AG09309 (cell line): ENCODE results near the gene YLPM1.

ENCODE experiments used
- DNase-seq: peaks from one replicate; pipeline ENCODE4 v3.0.0-alpha.2; 2010; ENCODE audit warnings: low read depth
- H3K4me3 ChIP-seq: 2 replicates; pipeline ENCODE4 v1.5.1; 2011; ENCODE audit warnings: mild to moderate bottlenecking, low read depth, low read length, moderate library complexity; ENCODE audit not compliant: control insufficient read depth
- CTCF ChIP-seq: IDR thresholded peaks from 2 replicates; pipeline ENCODE4 v1.5.1; 2011; ENCODE audit warnings: mild to moderate bottlenecking, low read depth, low read length, inconsistent platforms; ENCODE audit not compliant: insufficient read depth, control insufficient read depth; ENCODE audit errors: missing control alignments

Gene YLPM1

GRCh38 chr14:74762917-74763802, at the start of gene YLPM1:
Gene YLPM1, plus strand, starts transcription at chr14:74763316. Its CDS starts 174 bp downstream, at chr14:74763490.
- DNase-seq, result peak; percentile 94
- TF ChIP-seq CTCF, result peak; percentile 50

GRCh38 chr14:74713395-74713735, 49.8 kb upstream of the YLPM1 start:
- DNase-seq, result no peak
- no peak for TF ChIP-seq CTCF
- peak overlapping the region; percentile 88 for H3K4me3 ChIP-seq

More at GRCh38 chr14:74762917-74763802, at the start of gene YLPM1:
- peak within 1 kb of the TSS; percentile 62 for H3K4me3 ChIP-seq

GRCh38 chr14:74720526-74720925, 42.6 kb upstream of the YLPM1 start:
- TF ChIP-seq CTCF, result no peak
- DNase-seq, result no peak
- no peak overlapping the region for H3K4me3 ChIP-seq

- no peak overlapping the region for H3K4me3 ChIP-seq
- no peak for TF ChIP-seq CTCF
- DNase-seq, result no peak
These were observed 40.0 kb upstream of the YLPM1 start for GRCh38 chr14:74723134-74723533.

- H3K4me3 ChIP-seq, result no peak overlapping the region
- no peak for TF ChIP-seq CTCF
- DNase-seq, result no peak
These were observed 30.7 kb upstream of the YLPM1 start for GRCh38 chr14:74732387-74732786.

GRCh38 chr14:74733221-74733620, 29.9 kb upstream of the YLPM1 start:
- no peak for TF ChIP-seq CTCF
- no peak for DNase-seq
- no peak overlapping the region for H3K4me3 ChIP-seq
